Astrocyte of the spinal cord (primary cell): ENCODE measurements around the gene HLA-DMB.

Experiments
- DNase-seq: peaks from one replicate; pipeline ENCODE4 v3.0.0; 2011; ENCODE audit warnings: low read depth, low spot score
- H3K4me3 ChIP-seq: 2 replicates; pipeline ENCODE4 v1.5.1; 2011; ENCODE audit warnings: low read depth, mild to moderate bottlenecking, low read length, moderate library complexity
- CTCF ChIP-seq: IDR thresholded peaks from 2 replicates; pipeline ENCODE4 v1.5.1; 2012; ENCODE audit warnings: low read depth, mild to moderate bottlenecking, low read length, inconsistent platforms
- in situ Hi-C: cut with HindIII; loops from 2 replicates; pipeline ENCODE4 v1.10.0; 2017; ENCODE audit warnings: low sequenced_read_pairs

Gene HLA-DMB

GRCh38 chr6:32940656-32941213 is at the start of gene HLA-DMB:
Gene HLA-DMB (minus strand): TSS chr6:32941028. CDS start chr6:32940807, 221 bp downstream.
- no peak for TF ChIP-seq CTCF
- in situ Hi-C loops: no loop called here
- no peak within 1 kb of the TSS for H3K4me3 ChIP-seq
- DNase-seq: peak; percentile 64

- H3K4me3 ChIP-seq: no peak overlapping the region
- no peak for DNase-seq
- in situ Hi-C loops: no loop called here
- no peak for TF ChIP-seq CTCF
Observed at GRCh38 chr6:32989368-32989767, 48.5 kb upstream of the HLA-DMB start.

- in situ Hi-C loops: no loop called here
- peak; percentile 82 for DNase-seq
- no peak overlapping the region for H3K4me3 ChIP-seq
- TF ChIP-seq CTCF: peak; percentile 83
Observed at GRCh38 chr6:32984622-32985389, 44.0 kb upstream of the HLA-DMB start.

- in situ Hi-C loops: no loop called here
- no peak for TF ChIP-seq CTCF
- no peak overlapping the region for H3K4me3 ChIP-seq
- no peak for DNase-seq
Observed at GRCh38 chr6:32983964-32984621, 43.3 kb upstream of the HLA-DMB start.

GRCh38 chr6:32983493-32983848 is 42.6 kb upstream of the HLA-DMB start:
- in situ Hi-C loops: no loop called here
- TF ChIP-seq CTCF: no peak
- DNase-seq: no peak
- no peak overlapping the region for H3K4me3 ChIP-seq

GRCh38 chr6:32982702-32983492 is 42.1 kb upstream of the HLA-DMB start:
- TF ChIP-seq CTCF: no peak
- H3K4me3 ChIP-seq: no peak overlapping the region
- in situ Hi-C loops: no loop called here

More at GRCh38 chr6:32982702-32983492, 42.1 kb upstream of the HLA-DMB start:
- no peak for DNase-seq
